ENCODE results near the gene GPR42. TPM values are rescaled to one million over a fixed set of nuclear protein-coding genes. Genes with fewer than 3 reads are reported as not detected.

GPR42 gene
- total RNA-seq, 1 experiment from 2014 or later, result not detected

- ATAC-seq, result no peak
- TF ChIP-seq ZBTB43 (CRISPR knock-in tag; IDR thresholded peaks at IDR 0.05) (no peak), CBFB (CRISPR knock-in tag; IDR thresholded peaks at IDR 0.05; ENCODE audit: low read depth) (no peak), ARID4B (CRISPR knock-in tag; IDR thresholded peaks at IDR 0.05; ENCODE audit: borderline replicate concordance) (no peak), ZNF512 (CRISPR knock-in tag; IDR thresholded peaks at IDR 0.05; ENCODE audit: borderline replicate concordance) (no peak), FOXJ3 (CRISPR knock-in tag; IDR thresholded peaks at IDR 0.05; ENCODE audit: borderline replicate concordance) (no peak), HMGA2 (CRISPR knock-in tag; IDR thresholded peaks at IDR 0.05) (no peak), PREB (CRISPR knock-in tag; IDR thresholded peaks at IDR 0.05; ENCODE audit: borderline replicate concordance) (no peak)
- H3K4me3 Mint-ChIP-seq, result no peak overlapping the region
- no peaks in the 10 kb centered on the region for H3K9me3 Mint-ChIP-seq
- no peaks in the 10 kb centered on the region for H3K27me3 Mint-ChIP-seq (ENCODE audit: low read depth)
- no peak for DNase-seq (ENCODE audit: low spot score)
- H3K36me3 Mint-ChIP-seq, result no peaks in the 10 kb centered on the region
- H3K4me1 Mint-ChIP-seq, result 0 out of 2 replicates have a peak, but pooled peaks cover 5% of the 10 kb centered on the region
- ChIA-PET CTCF (interaction anchor here (0.6 to 2.2 kb wide), 2 partner anchors 148 to 165 kb away, joined by 4 to 6 read pairs; no protein-coding TSS in a partner anchor), POLR2A (interaction anchor here (0.6 kb wide), 2 partner anchors 66 to 110 kb away, joined by 4 to 6 read pairs; no protein-coding TSS in a partner anchor)
- no peak overlapping the region for H3K27ac Mint-ChIP-seq
These were observed 25.2 kb upstream of the GPR42 start for GRCh38 chr19:35345671-35346111.

- H3K27me3 Mint-ChIP-seq (ENCODE audit: low read depth), result no peaks in the 10 kb centered on the region
These were observed 24.4 kb upstream of the GPR42 start for GRCh38 chr19:35346193-35347052.

GRCh38 chr19:35347171-35347929 lies 23.5 kb upstream of the GPR42 start, which contains the start of gene FFAR1:
TSS of gene FFAR1 (plus strand) at chr19:35347902. CDS start at chr19:35351552, 3,650 bp downstream.
- POLR2A ChIA-PET, result no interaction called here
- TF ChIP-seq PREB (CRISPR knock-in tag; IDR thresholded peaks at IDR 0.05; ENCODE audit: borderline replicate concordance) (no peak), MXD4 (CRISPR knock-in tag; IDR thresholded peaks at IDR 0.05; ENCODE audit: borderline replicate concordance) (no peak), USF2 (CRISPR knock-in tag; IDR thresholded peaks at IDR 0.05) (no peak), E2F4 (CRISPR knock-in tag; IDR thresholded peaks at IDR 0.05; ENCODE audit: borderline replicate concordance, low read depth) (no peak), MLX (CRISPR knock-in tag; IDR thresholded peaks at IDR 0.05) (no peak), ETV6 (CRISPR knock-in tag; IDR thresholded peaks at IDR 0.05) (no peak)

More at GRCh38 chr19:35346193-35347052, 24.4 kb upstream of the GPR42 start:
- ATAC-seq, result no peak
- no peak for TF ChIP-seq NFATC4 (CRISPR knock-in tag; IDR thresholded peaks at IDR 0.05)
- TF ChIP-seq ZNF396 (CRISPR knock-in tag; IDR thresholded peaks at IDR 0.05; ENCODE audit: borderline replicate concordance), result no peak
- no peak for TF ChIP-seq GTF2I (CRISPR knock-in tag; conservative IDR thresholded peaks at IDR 0.05)
- no peak for TF ChIP-seq SP1 (CRISPR knock-in tag; conservative IDR thresholded peaks at IDR 0.05)
- Mint-ChIP-seq H3K4me1 (0 out of 2 replicates have a peak, but pooled peaks cover 5% of the 10 kb centered on the region), H3K27ac (no peak overlapping the region), H3K9me3 (no peaks in the 10 kb centered on the region), H3K36me3 (no peaks in the 10 kb centered on the region), H3K4me3 (no peak overlapping the region)
- ChIA-PET CTCF (interaction anchor here (0.9 to 2.2 kb wide), 2 partner anchors 149 to 164 kb away, joined by 3 to 6 read pairs; no protein-coding TSS in a partner anchor), POLR2A (no interaction called here)
- DNase-seq (ENCODE audit: low spot score), result no peak

More at GRCh38 chr19:35347171-35347929, 23.5 kb upstream of the GPR42 start, which contains the start of gene FFAR1:
- CTCF ChIA-PET, result interaction anchor here (0.9 to 2.2 kb wide), 2 partner anchors 148 to 163 kb away, joined by 3 to 6 read pairs; no protein-coding TSS in a partner anchor
- DNase-seq (ENCODE audit: low spot score) (no peak), ATAC-seq (no peak)
- no peaks in the 10 kb centered on the region for H3K9me3 Mint-ChIP-seq
- H3K4me3 Mint-ChIP-seq, result no peak within 1 kb of the TSS
- no peak within 1 kb of the TSS for H3K27ac Mint-ChIP-seq
- H3K4me1 Mint-ChIP-seq, result 0 out of 2 replicates have a peak, but pooled peaks cover 5% of the 10 kb centered on the region
- H3K27me3 Mint-ChIP-seq (ENCODE audit: low read depth), result no peaks in the 10 kb centered on the region
- no peaks in the 10 kb centered on the region for H3K36me3 Mint-ChIP-seq

Measured in WTC11 (cell line).